PC-3 (cell line): ENCODE data around the gene ARL16. TPM values are rescaled to one million over a fixed set of nuclear protein-coding genes. Genes with fewer than 3 reads are reported as not detected.

Experiments
- ATAC-seq: fragments of 200-7000 bp; cut with Tn5 transposase; 2 replicates; pipeline ENCODE4 v1.9.1; 2020; ENCODE audit warnings: mild to moderate bottlenecking, moderate library complexity
- BruUV-seq: library from RNA; stranded (reverse); fragments of 400-500 nt; replicated peaks from 2 replicates; lab custom pipeline; 2021; lab: Mats Ljungman, UMichigan
- CTCF ChIA-PET: fragments of 300-600 bp; sonication (Branson Sonifier 250); formaldehyde crosslinking; loops from one replicate; lab custom pipeline; 2022; ENCODE audit warnings: antibody characterized with exemption; lab: Charles Lee
- POLR2A ChIA-PET: fragments of 300-600 bp; sonication (Branson Sonifier 250); formaldehyde crosslinking; loops from one replicate; lab custom pipeline; 2022; ENCODE audit warnings: antibody characterized with exemption; ENCODE audit not compliant: unreplicated experiment; lab: Charles Lee
- DNase-seq: peaks from one replicate; pipeline ENCODE4 v3.0.0-alpha.2; 2015
- H2AFZ ChIP-seq: fragments of 300-600 bp; sonication (generic); 2 replicates; pipeline ENCODE4 v1.6.0; 2016; ENCODE audit warnings: antibody characterized with exemption, low read length
- H3F3A ChIP-seq: fragments of 300-600 bp; sonication (generic); one replicate; pipeline ENCODE4 v1.6.0; 2017; ENCODE audit warnings: antibody characterized with exemption, low read length, control low read depth, mild to moderate bottlenecking; ENCODE audit not compliant: unreplicated experiment
- H3K27ac ChIP-seq: fragments of 300-600 bp; sonication (generic); 2 replicates; pipeline ENCODE4 v1.5.1; 2016; ENCODE audit warnings: mild to moderate bottlenecking, low read length
- H3K27me3 ChIP-seq: fragments of 300-600 bp; sonication (generic); 2 replicates; pipeline ENCODE4 v1.6.1; 2016; ENCODE audit warnings: low read length, mixed read lengths
- H3K36me3 ChIP-seq: fragments of 300-600 bp; sonication (generic); 2 replicates; pipeline ENCODE4 v1.6.1; 2016; ENCODE audit warnings: low read depth, mixed run types, low read length, mixed read lengths
- H3K4me1 ChIP-seq: fragments of 300-600 bp; sonication (generic); 2 replicates; pipeline ENCODE4 v1.5.1; 2016; ENCODE audit warnings: low read length; ENCODE audit not compliant: insufficient read depth
- H3K4me2 ChIP-seq: fragments of 300-600 bp; sonication (generic); 2 replicates; pipeline ENCODE4 v1.6.0; 2016; ENCODE audit warnings: low read length
- H3K4me3 ChIP-seq: fragments of 300-600 bp; sonication (generic); 2 replicates; pipeline ENCODE4 v1.5.1; 2016; ENCODE audit warnings: mild to moderate bottlenecking, low read length, mixed read lengths
- H3K79me2 ChIP-seq: fragments of 300-600 bp; sonication (generic); 2 replicates; pipeline ENCODE4 v1.6.1; 2017; ENCODE audit warnings: low read length, mixed read lengths
- H3K9ac ChIP-seq: fragments of 300-600 bp; sonication (generic); 2 replicates; pipeline ENCODE4 v1.6.0; 2016; ENCODE audit warnings: mild to moderate bottlenecking, low read length
- H3K9me2 ChIP-seq: fragments of 300-600 bp; sonication (generic); replicated peaks from 2 replicates; pipeline ENCODE4 v1.6.1; 2016; ENCODE audit warnings: mixed run types, low read length, mixed read lengths
- H3K9me3 ChIP-seq: fragments of 300-600 bp; sonication (generic); 2 replicates; pipeline ENCODE4 v1.6.1; 2016; ENCODE audit warnings: low read length, mixed read lengths
- H4K20me1 ChIP-seq: fragments of 300-600 bp; sonication (generic); 2 replicates; pipeline ENCODE4 v1.6.1; 2016; ENCODE audit warnings: low read length, mixed read lengths
- CTCF ChIP-seq: fragments of 300-600 bp; sonication (generic); conservative IDR thresholded peaks from 2 replicates; pipeline ENCODE4 v1.5.1; 2017; ENCODE audit warnings: antibody characterized with exemption, low read depth, mild to moderate bottlenecking, low read length
- EZH2 ChIP-seq: fragments of 300-600 bp; sonication (generic); IDR thresholded peaks from one replicate; pipeline ENCODE4 v1.6.1; 2017; ENCODE audit warnings: antibody characterized with exemption, mild to moderate bottlenecking, low read length; ENCODE audit not compliant: unreplicated experiment
- EZH2phosphoT487 ChIP-seq: fragments of 300-600 bp; sonication (generic); IDR thresholded peaks from 2 replicates; pipeline ENCODE4 v1.6.1; 2018; ENCODE audit warnings: mild to moderate bottlenecking, antibody characterized with exemption, low read length, borderline replicate concordance
- intact Hi-C: fragments of 100-400 bp; cut with micrococcal nuclease; formaldehyde crosslinking; loops from 2 replicates; pipeline ENCODE4 v1.9.0; 2023
- total RNA-seq: library from RNA; depleted of rRNA; stranded (reverse); fragments of >200 nt; gene quantifications from 2 replicates; pipeline ENCODE4 v1.2.3, GENCODE V29; 2014

The ARL16 gene
- total RNA-seq, 1 experiment from 2014 or later, result 68.8 TPM

- H3K4me1 ChIP-seq, result peaks cover 11% of the 10 kb centered on the region
- POLR2A ChIA-PET, result no interaction called here
- no peaks in the 10 kb centered on the region for H4K20me1 ChIP-seq
- BruUV-seq, result no TSS peak
- no peaks in the 10 kb centered on the region for H3K79me2 ChIP-seq
- H3F3A ChIP-seq, result no peaks in the 10 kb centered on the region
- CTCF ChIA-PET, result interaction anchor here (0.6 kb wide), 1 partner anchor 66 kb away, joined by 3 read pairs; no protein-coding TSS in a partner anchor
- H3K4me3 ChIP-seq, result peak overlapping the region; percentile 5; the same call in 1 of the 2 replicates
- peak overlapping the region; percentile 73 for H3K4me2 ChIP-seq
- intact Hi-C loops, result no loop called here
- ATAC-seq (peak; percentile 99), DNase-seq (peak; percentile 83)
- H3K27me3 ChIP-seq, result no peaks in the 10 kb centered on the region
- peak overlapping the region; percentile 46 for H3K9ac ChIP-seq
- TF ChIP-seq CTCF, result no peak
- no peak for TF ChIP-seq EZH2
- no peak for TF ChIP-seq EZH2phosphoT487
- no peaks in the 10 kb centered on the region for H3K36me3 ChIP-seq
- H3K27ac ChIP-seq, result peak overlapping the region; percentile 62
- no peaks in the 10 kb centered on the region for H3K9me2 ChIP-seq
- no peaks in the 10 kb centered on the region for H3K9me3 ChIP-seq
- peak overlapping the region; percentile 67 for H2AFZ ChIP-seq
Observed at GRCh38 chr17:81641825-81642489, 41.6 kb downstream of the ARL16 start.

GRCh38 chr17:81640011-81640410, 43.6 kb downstream of the ARL16 start:
- no peaks in the 10 kb centered on the region for H3K9me2 ChIP-seq
- intact Hi-C loops, result no loop called here
- no TSS peak for BruUV-seq
- no peaks in the 10 kb centered on the region for H3F3A ChIP-seq
- peaks cover 13% of the 10 kb centered on the region for H4K20me1 ChIP-seq
- no peak overlapping the region for H3K4me3 ChIP-seq
- H3K4me2 ChIP-seq, result no peak overlapping the region
- no peak overlapping the region for H3K9ac ChIP-seq
- peaks cover 20% of the 10 kb centered on the region for H3K4me1 ChIP-seq
- DNase-seq (no peak), ATAC-seq (no peak)
- TF ChIP-seq EZH2phosphoT487, result no peak
- no peak for TF ChIP-seq CTCF
- no peak for TF ChIP-seq EZH2
- peaks cover 17% of the 10 kb centered on the region for H3K79me2 ChIP-seq
- ChIA-PET CTCF (no interaction called here), POLR2A (no interaction called here)
- H3K27ac ChIP-seq, result no peak overlapping the region
- H3K27me3 ChIP-seq, result no peaks in the 10 kb centered on the region
- H3K9me3 ChIP-seq, result no peaks in the 10 kb centered on the region
- no peaks in the 10 kb centered on the region for H3K36me3 ChIP-seq
- H2AFZ ChIP-seq, result no peak overlapping the region

- TF ChIP-seq EZH2phosphoT487, result no peak
- H4K20me1 ChIP-seq, result peaks cover 23% of the 10 kb centered on the region
- BruUV-seq, result no TSS peak
- no peaks in the 10 kb centered on the region for H3F3A ChIP-seq
- H3K27me3 ChIP-seq, result no peaks in the 10 kb centered on the region
- DNase-seq (no peak), ATAC-seq (no peak)
- no peaks in the 10 kb centered on the region; the same call in 1 of the 2 replicates for H3K36me3 ChIP-seq
- peaks cover 31% of the 10 kb centered on the region for H3K79me2 ChIP-seq
- H3K9ac ChIP-seq, result no peak overlapping the region
- H3K4me2 ChIP-seq, result no peak overlapping the region
- H3K4me1 ChIP-seq, result peaks cover 21% of the 10 kb centered on the region
- POLR2A ChIA-PET, result no interaction called here
- H3K4me3 ChIP-seq, result no peak overlapping the region
- CTCF ChIA-PET, result no interaction called here
- intact Hi-C loops, result no loop called here
- H2AFZ ChIP-seq, result no peak overlapping the region
- no peak overlapping the region for H3K27ac ChIP-seq
- no peaks in the 10 kb centered on the region for H3K9me3 ChIP-seq
- no peaks in the 10 kb centered on the region for H3K9me2 ChIP-seq
Observed at GRCh38 chr17:81638683-81639082, 44.9 kb downstream of the ARL16 start.
